Neuronal stem cell (in vitro differentiated cells): ENCODE measurements around the gene CAP1.

Source experiments
- DNase-seq: peaks from one replicate; pipeline ENCODE4 v3.0.0-alpha.2; 2013; ENCODE audit warnings: low spot score
- H2AFZ ChIP-seq: one replicate; pipeline ENCODE4 v1.6.1; 2013; ENCODE audit warnings: mild to moderate bottlenecking, low read length, inconsistent platforms
- H2AK5ac ChIP-seq: 2 replicates; pipeline ENCODE4 v1.6.1; 2013; ENCODE audit warnings: low read depth, mild to moderate bottlenecking, inconsistent platforms, low read length, moderate library complexity, mixed read lengths
- H2BK120ac ChIP-seq: 2 replicates; pipeline ENCODE4 v1.6.1; 2013; ENCODE audit warnings: low read depth, mild to moderate bottlenecking, inconsistent platforms, low read length, moderate library complexity, mixed read lengths
- H2BK12ac ChIP-seq: one replicate; pipeline ENCODE4 v1.6.1; 2013; ENCODE audit warnings: low read length, inconsistent platforms
- H2BK15ac ChIP-seq: 2 replicates; pipeline ENCODE4 v1.6.1; 2013; ENCODE audit warnings: mild to moderate bottlenecking, low read length, inconsistent platforms, mixed read lengths
- H2BK5ac ChIP-seq: one replicate; pipeline ENCODE4 v1.6.1; 2013; ENCODE audit warnings: inconsistent platforms, mild to moderate bottlenecking, low read length, moderate library complexity
- H3K14ac ChIP-seq: one replicate; pipeline ENCODE4 v1.6.1; 2013; ENCODE audit warnings: low read length, inconsistent platforms
- H3K18ac ChIP-seq: 2 replicates; pipeline ENCODE4 v1.6.1; 2013; ENCODE audit warnings: low read length, inconsistent platforms
- H3K23ac ChIP-seq: 2 replicates; pipeline ENCODE4 v1.6.1; 2013; ENCODE audit warnings: low read depth, mild to moderate bottlenecking, mixed read lengths, low read length, inconsistent platforms; ENCODE audit not compliant: poor library complexity
- H3K27ac ChIP-seq: replicated peaks from 3 replicates; pipeline ENCODE4 v1.5.1; 2013; ENCODE audit warnings: low read length, inconsistent platforms
- H3K27me3 ChIP-seq, 3 experiments: 2 replicates each; pipeline ENCODE4 v1.6.1; 2013; ENCODE audit warnings: low read length in 3 of 3, mild to moderate bottlenecking in 2 of 3, inconsistent platforms in 1 of 3, low read depth in 1 of 3, mixed read lengths in 1 of 3, moderate library complexity in 1 of 3; ENCODE audit not compliant: control insufficient read depth in 3 of 3, insufficient read depth in 3 of 3
- H3K36me3 ChIP-seq, 2 donors: replicated peaks in 1 of 2; 2 replicates each; pipeline ENCODE4 v1.6.1; 2013; ENCODE audit warnings: low read length in 2 of 2; ENCODE audit not compliant: control insufficient read depth in 2 of 2, insufficient read depth in 2 of 2
- H3K4ac ChIP-seq: 2 replicates; pipeline ENCODE4 v1.6.1; 2013; ENCODE audit warnings: inconsistent platforms, mild to moderate bottlenecking, low read length, moderate library complexity
- H3K4me1 ChIP-seq, 2 donors: 1 replicate in 1 of 2; 2 replicates in 1 of 2; pipeline ENCODE4 v1.6.1; 2013; ENCODE audit warnings: low read length in 2 of 2, low read depth in 1 of 2; ENCODE audit not compliant: control insufficient read depth in 2 of 2, insufficient read depth in 1 of 2
- H3K4me2 ChIP-seq: one replicate; pipeline ENCODE4 v1.6.1; 2013; ENCODE audit warnings: mild to moderate bottlenecking, low read length, inconsistent platforms; ENCODE audit not compliant: insufficient read depth, poor library complexity, severe bottlenecking
- H3K4me3 ChIP-seq, 2 donors: 2 replicates each; pipeline ENCODE4 v1.5.1; 2013; ENCODE audit warnings: low read length in 2 of 2, mild to moderate bottlenecking in 2 of 2, inconsistent platforms in 1 of 2, moderate library complexity in 1 of 2
- H3K79me1 ChIP-seq: one replicate; pipeline ENCODE4 v1.6.1; 2013; ENCODE audit warnings: low read depth, mild to moderate bottlenecking, inconsistent platforms, low read length, moderate library complexity
- H3K9ac ChIP-seq: one replicate; pipeline ENCODE4 v1.6.1; 2013; ENCODE audit warnings: mild to moderate bottlenecking, low read depth, low read length, inconsistent platforms; ENCODE audit not compliant: poor library complexity
- H3K9me3 ChIP-seq, 2 donors: replicated peaks in 1 of 2; 2 replicates each; pipeline versions ENCODE3 to v1.6.1; 2013; ENCODE audit warnings: low read length in 2 of 2, mild to moderate bottlenecking in 2 of 2, inconsistent platforms in 1 of 2, low read depth in 1 of 2, mixed read lengths in 1 of 2, moderate library complexity in 1 of 2; ENCODE audit not compliant: control insufficient read depth in 2 of 2, insufficient read depth in 1 of 2
- H4K8ac ChIP-seq: one replicate; pipeline ENCODE4 v1.6.1; 2013; ENCODE audit warnings: low read depth, mild to moderate bottlenecking, inconsistent platforms, low read length, moderate library complexity
- H4K91ac ChIP-seq: one replicate; pipeline ENCODE4 v1.6.1; 2013; ENCODE audit warnings: low read length, low read depth, mild to moderate bottlenecking, inconsistent platforms; ENCODE audit not compliant: poor library complexity
- WGBS, 2 donors: extraction: QIAGEN DNeasy Blood & Tissue Kit; methylation state at CpG; one replicate each; pipeline ENCODE4 v1.1.7; 2013; ENCODE audit warnings: missing lambda C conversion rate in 2 of 2, mixed read lengths in 1 of 2; ENCODE audit not compliant: insufficient read length in 2 of 2, insufficient replicate concordance in 1 of 2; ENCODE audit errors: extremely low coverage in 2 of 2; 5-methylcytosine and 5-hydroxymethylcytosine counted together

The CAP1 gene

GRCh38 chr1:40120128-40120527 lies 79.6 kb downstream of the CAP1 start:
- Histone ChIP-seq H2BK5ac (no peak overlapping the region), H3K4ac (no peak overlapping the region), H2AFZ (no peak overlapping the region), H3K14ac (no peak overlapping the region), H4K8ac (no peak overlapping the region), H2AK5ac (no peak overlapping the region), H3K79me1 (no peaks in the 10 kb centered on the region), H2BK120ac (no peak overlapping the region), H3K4me3 (no peak overlapping the region), H3K36me3 (no peaks in the 10 kb centered on the region), H3K27ac (no peak overlapping the region), H3K4me1 (no peaks in the 10 kb centered on the region), H3K18ac (no peak overlapping the region), H3K9me3 (peaks cover 0 to 2% of the 10 kb centered on the region in 2 donors), H2BK15ac (no peak overlapping the region), H3K27me3 (peaks cover 0 to 17% (median 0%) of the 10 kb centered on the region in 3 experiments), H3K9ac (no peak overlapping the region), H2BK12ac (no peak overlapping the region), H3K4me2 (no peak overlapping the region), H3K23ac (no peak overlapping the region), H4K91ac (no peak overlapping the region)
- no peak for DNase-seq
- WGBS, 2 donors, result no CpG with 5 or more reads among the region's 7 CpGs
